ENCODE data around the gene UCK2.

The UCK2 gene

GRCh38 chr1:165924117-165924516 lies 96.7 kb downstream of the UCK2 start:
- no peak for TF ChIP-seq CTCF (conservative IDR thresholded peaks at IDR 0.05; ENCODE audit: low read length)
- no peak for DNase-seq (ENCODE audit: low read depth)

GRCh38 chr1:165925498-165926079 lies 98.2 kb downstream of the UCK2 start:
- no peak overlapping the region for H3K4me3 ChIP-seq (ENCODE audit: low read length)
- TF ChIP-seq CTCF (conservative IDR thresholded peaks at IDR 0.05; ENCODE audit: low read length), result no peak
- no peak for DNase-seq (ENCODE audit: low read depth)

More at GRCh38 chr1:165924117-165924516, 96.7 kb downstream of the UCK2 start:
- H3K4me3 ChIP-seq (ENCODE audit: low read length), result no peak overlapping the region

- no peak overlapping the region for H3K4me3 ChIP-seq (ENCODE audit: low read length)
- TF ChIP-seq CTCF (conservative IDR thresholded peaks at IDR 0.05; ENCODE audit: low read length), result no peak
- no peak for DNase-seq (ENCODE audit: low read depth)
Measured at GRCh38 chr1:165927169-165927568, 99.8 kb downstream of the UCK2 start.

- DNase-seq (ENCODE audit: low read depth), result peak; percentile 53
- peak; percentile 84 for TF ChIP-seq CTCF (conservative IDR thresholded peaks at IDR 0.05; ENCODE audit: low read length)
- H3K4me3 ChIP-seq (ENCODE audit: low read length), result no peak overlapping the region
Measured at GRCh38 chr1:165928075-165928731, 100.8 kb downstream of the UCK2 start.

GRCh38 chr1:165930961-165931360 lies 103.5 kb downstream of the UCK2 start:
- no peak overlapping the region for H3K4me3 ChIP-seq (ENCODE audit: low read length)
- DNase-seq (ENCODE audit: low read depth), result no peak
- no peak for TF ChIP-seq CTCF (conservative IDR thresholded peaks at IDR 0.05; ENCODE audit: low read length)

- H3K4me3 ChIP-seq (ENCODE audit: low read length), result no peak overlapping the region
- no peak for DNase-seq (ENCODE audit: low read depth)
Measured at GRCh38 chr1:165933446-165934170, 106.2 kb downstream of the UCK2 start.

More at GRCh38 chr1:165933446-165934170, 106.2 kb downstream of the UCK2 start:
- TF ChIP-seq CTCF (conservative IDR thresholded peaks at IDR 0.05; ENCODE audit: low read length), result no peak
